ENCODE data around the gene CD1B. TPM values are rescaled to one million over a fixed set of nuclear protein-coding genes. Genes with fewer than 3 reads are reported as not detected.
"Not testable (repeated sequence)": the region's sequence is repeated elsewhere in the genome, so short reads cannot be mapped to it uniquely, and the experiment has no call there.

Gene CD1B
- total and polyA plus RNA-seq, 4 donors, result 0.02 to 0.30 TPM; not detected in 2

- no peaks in the 10 kb centered on the region for H3K36me3 ChIP-seq (ENCODE audit: control insufficient read depth in 4 of 4, insufficient read depth in 4 of 4, low read length in 4 of 4)
- H3K9me3 ChIP-seq (ENCODE audit: control insufficient read depth in 4 of 4, insufficient read depth in 3 of 4, low read length in 3 of 4), result peaks cover 0 to 10% (median 0%) of the 10 kb centered on the region in 4 donors
- no peaks in the 10 kb centered on the region for H3K4me1 ChIP-seq (ENCODE audit: control insufficient read depth in 5 of 5, insufficient read depth in 5 of 5, low read length in 5 of 5)
- 39 to 41% methylated on average over 2 of the region's 2 CpGs for WGBS, 2 donors
- H3K27me3 ChIP-seq (ENCODE audit: control insufficient read depth in 3 of 3, insufficient read depth in 3 of 3, low read length in 2 of 3), result no peaks in the 10 kb centered on the region
- DNase-seq (no peak), ATAC-seq (ENCODE audit: insufficient read depth, low FRiP score) (no peak)
- no peak overlapping the region for H3K4me3 ChIP-seq
- H3K27ac ChIP-seq (ENCODE audit: low read depth in 1 of 2, low read length in 1 of 2), result no peak overlapping the region
- TF ChIP-seq CTCF (IDR thresholded peaks at IDR 0.05; ENCODE audit: control extremely low read depth, extremely low read depth), result no peak
- H3K9ac ChIP-seq (ENCODE audit: insufficient read depth in 1 of 2, low read length in 2 of 2), result no peak overlapping the region
Measured at GRCh38 chr1:158283965-158284364, 47.4 kb downstream of the CD1B start.

GRCh38 chr1:158282421-158282820 lies 48.9 kb downstream of the CD1B start:
- not testable (repeated sequence) for H3K27me3 ChIP-seq (ENCODE audit: control insufficient read depth in 3 of 3, insufficient read depth in 3 of 3, low read length in 2 of 3); H3K4me1 ChIP-seq (ENCODE audit: control insufficient read depth in 5 of 5, insufficient read depth in 5 of 5, low read length in 5 of 5); ATAC-seq (ENCODE audit: insufficient read depth, low FRiP score); DNase-seq; H3K9ac ChIP-seq (ENCODE audit: insufficient read depth in 1 of 2, low read length in 2 of 2); H3K36me3 ChIP-seq (ENCODE audit: control insufficient read depth in 4 of 4, insufficient read depth in 4 of 4, low read length in 4 of 4); H3K27ac ChIP-seq (ENCODE audit: low read depth in 1 of 2, low read length in 1 of 2); H3K4me3 ChIP-seq
- 66 to 77% methylated on average over 2 of the region's 2 CpGs for WGBS, 2 donors
- peaks cover 0 to 10% (median 0%) of the 10 kb centered on the region in 4 donors for H3K9me3 ChIP-seq (ENCODE audit: control insufficient read depth in 4 of 4, insufficient read depth in 3 of 4, low read length in 3 of 4)

Other genes with a start within 250 kb of the CD1B start
- gene CD1D, start 150.6 kb downstream of the CD1B start, total RNA-seq, result 1 to 10 TPM; 3.5 to 3.7 TPM
- 1 to 10 TPM; 4.7 to 9.9 TPM for gene CD1D, start 150.6 kb downstream of the CD1B start, polyA plus RNA-seq
- gene CD1A, start 77.1 kb downstream of the CD1B start, total RNA-seq, result under 1 TPM in 1 of 2 donors, not detected in 1; 0.15 TPM
- gene CD1A, start 77.1 kb downstream of the CD1B start, polyA plus RNA-seq, result under 1 TPM; 0.15 to 0.87 TPM
- 1 to 10 TPM in 1 of 2 donors, under 1 TPM in 1; 0.92 to 2.3 TPM for gene CD1C, start 41.6 kb downstream of the CD1B start, total RNA-seq
- gene CD1C, start 41.6 kb downstream of the CD1B start, polyA plus RNA-seq, result 1 to 10 TPM; 1.5 to 2.2 TPM
- gene CD1E, start 22.4 kb upstream of the CD1B start, total RNA-seq, result 1 to 10 TPM in 1 of 2 donors, under 1 TPM in 1; 0.55 to 1.3 TPM
- under 1 TPM; 0.30 to 0.49 TPM for gene CD1E, start 22.4 kb upstream of the CD1B start, polyA plus RNA-seq
- gene OR10T2, start 67.9 kb upstream of the CD1B start, total RNA-seq, result not detected
- not detected for gene OR10T2, start 67.9 kb upstream of the CD1B start, polyA plus RNA-seq
- not detected for gene OR10K2, start 94.7 kb upstream of the CD1B start, total RNA-seq
- gene OR10K2, start 94.7 kb upstream of the CD1B start, polyA plus RNA-seq, result not detected
- gene OR10K1, start 130.3 kb upstream of the CD1B start, total RNA-seq, result not detected
- not detected for gene OR10K1, start 130.3 kb upstream of the CD1B start, polyA plus RNA-seq
- not detected for gene OR10R2, start 140.7 kb upstream of the CD1B start, total RNA-seq
- gene OR10R2, start 140.7 kb upstream of the CD1B start, polyA plus RNA-seq, result not detected
- not detected for gene OR6Y1, start 222.9 kb upstream of the CD1B start, total RNA-seq
- not detected for gene OR6Y1, start 222.9 kb upstream of the CD1B start, polyA plus RNA-seq
- gene OR6P1, start 239.0 kb upstream of the CD1B start, total RNA-seq, result not detected
- gene OR6P1, start 239.0 kb upstream of the CD1B start, polyA plus RNA-seq, result not detected
- gene OR10X1, start 248.4 kb upstream of the CD1B start, total RNA-seq, result not detected
- not detected for gene OR10X1, start 248.4 kb upstream of the CD1B start, polyA plus RNA-seq

Data from lung (tissue), 12 donors.